ENCODE data around the gene PCSK7. TPM values are rescaled to one million over a fixed set of nuclear protein-coding genes. Genes with fewer than 3 reads are reported as not detected.

Gene PCSK7
- total RNA-seq, 2 experiments from 2014 or later, result 98.8 to 107 TPM

- ATAC-seq (no peak), DNase-seq (no peak)
- ChIA-PET CTCF (interaction anchor here (1.4 to 1.9 kb wide), 3 partner anchors 10 to 14 kb away, joined by 3 to 6 read pairs (median 4); partner anchors contain the start of gene PAFAH1B2), POLR2A (interaction anchor here (0.7 to 2.2 kb wide), 3 partner anchors 9 to 946 kb away, joined by 3 to 6 read pairs (median 5); no protein-coding TSS in a partner anchor)
- no peaks in the 10 kb centered on the region for H3K9me3 Mint-ChIP-seq
- intact Hi-C loops (cut with micrococcal nuclease), result no loop called here
- no peak for TF ChIP-seq CTCF (IDR thresholded peaks at IDR 0.05)
- H3K36me3 Mint-ChIP-seq (ENCODE audit: low read depth), result peaks cover 16% of the 10 kb centered on the region
- H3K4me1 Mint-ChIP-seq (ENCODE audit: low read depth), result peaks cover 17% of the 10 kb centered on the region
- H3K4me3 Mint-ChIP-seq, result no peak overlapping the region
- no peaks in the 10 kb centered on the region for H3K27me3 Mint-ChIP-seq
- H3K27ac Mint-ChIP-seq, result no peak overlapping the region
Measured at GRCh38 chr11:117157507-117157906, 74.4 kb downstream of the PCSK7 start.

- Mint-ChIP-seq H3K27ac (no peak overlapping the region), H3K4me3 (no peak overlapping the region), H3K27me3 (no peaks in the 10 kb centered on the region), H3K4me1 (ENCODE audit: low read depth) (peaks cover 28% of the 10 kb centered on the region), H3K9me3 (no peaks in the 10 kb centered on the region), H3K36me3 (ENCODE audit: low read depth) (peaks cover 24% of the 10 kb centered on the region)
- POLR2A ChIA-PET, result interaction anchor here (1.0 kb wide), 1 partner anchor 24 kb away, joined by 3 read pairs; the partner anchor contains the start of gene SIDT2
- CTCF ChIA-PET, result interaction anchor here (1.0 to 1.9 kb wide), 2 partner anchors 25 to 27 kb away, joined by 3 to 4 read pairs; partner anchors contain the start of gene SIDT2
- DNase-seq, result no peak
- intact Hi-C loops (cut with micrococcal nuclease), result no loop called here
- ATAC-seq, result no peak
- TF ChIP-seq CTCF (IDR thresholded peaks at IDR 0.05), result no peak
Measured at GRCh38 chr11:117154468-117154867, 77.4 kb downstream of the PCSK7 start.

Other genes with a start within 250 kb of the PCSK7 start
- 10 to 100 TPM; 18.7 to 24.1 TPM for gene SIK3, start 133.6 kb downstream of the PCSK7 start, total RNA-seq
- gene PAFAH1B2, start 87.8 kb downstream of the PCSK7 start, total RNA-seq, result 10 to 100 TPM; 50.0 to 50.2 TPM
- gene SIDT2, start 53.3 kb downstream of the PCSK7 start, total RNA-seq, result 10 to 100 TPM; 16.6 to 17.3 TPM
- gene TAGLN, start 32.7 kb downstream of the PCSK7 start, total RNA-seq, result 1 to 10 TPM; 2.0 to 2.5 TPM
- 10 to 100 TPM; 14.7 to 18.3 TPM for gene RNF214, start 598 bp upstream of the PCSK7 start, total RNA-seq
- gene BACE1-AS, start 59.3 kb upstream of the PCSK7 start, total RNA-seq, result 1 to 10 TPM; 3.2 to 4.0 TPM
- 1 to 10 TPM in 1 of 2 experiments, under 1 TPM in 1; 0.97 to 1.5 TPM for gene BACE1, start 84.2 kb upstream of the PCSK7 start, total RNA-seq
- 10 to 100 TPM; 24.0 to 25.5 TPM for gene CEP164, start 95.8 kb upstream of the PCSK7 start, total RNA-seq